GM21619 (cell line): ENCODE data around the gene ELOVL1.
"Not testable (repeated sequence)": the region's sequence is repeated elsewhere in the genome, so short reads cannot be mapped to it uniquely, and the experiment has no call there.

Experiments
- ATAC-seq: cut with Tn5 transposase; IDR thresholded peaks from one replicate; pipeline ENCODE4 v1.9.1; 2021; ENCODE audit not compliant: unreplicated experiment

ELOVL1 gene

GRCh38 chr1:43367904-43368645 is at the start of gene ELOVL1:
Gene ELOVL1 (minus strand): TSS chr1:43368011. CDS start chr1:43365609, 2,402 bp downstream.
- peak; percentile 70 for ATAC-seq

DNA sequence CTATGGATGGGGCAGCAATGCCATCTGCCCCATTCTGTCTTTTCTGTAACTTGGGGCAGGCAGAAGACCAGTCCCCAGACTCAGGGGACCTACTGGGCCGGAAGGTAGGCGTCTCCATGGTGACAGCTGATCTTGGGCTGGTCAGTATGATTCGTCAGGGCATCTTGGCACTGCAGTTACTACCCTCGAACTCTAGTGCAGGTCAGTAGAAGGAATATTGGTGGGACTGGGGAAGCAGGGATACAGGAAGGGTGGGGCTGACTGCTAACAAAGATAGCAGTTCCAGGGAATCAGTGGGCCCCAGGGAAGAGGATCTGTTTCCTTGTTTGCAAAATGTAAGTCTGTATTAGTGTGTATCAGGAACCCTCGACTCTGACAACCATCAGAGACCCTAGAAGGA is 48.1 kb upstream of the ELOVL1 start:
- no peak for ATAC-seq

DNA sequence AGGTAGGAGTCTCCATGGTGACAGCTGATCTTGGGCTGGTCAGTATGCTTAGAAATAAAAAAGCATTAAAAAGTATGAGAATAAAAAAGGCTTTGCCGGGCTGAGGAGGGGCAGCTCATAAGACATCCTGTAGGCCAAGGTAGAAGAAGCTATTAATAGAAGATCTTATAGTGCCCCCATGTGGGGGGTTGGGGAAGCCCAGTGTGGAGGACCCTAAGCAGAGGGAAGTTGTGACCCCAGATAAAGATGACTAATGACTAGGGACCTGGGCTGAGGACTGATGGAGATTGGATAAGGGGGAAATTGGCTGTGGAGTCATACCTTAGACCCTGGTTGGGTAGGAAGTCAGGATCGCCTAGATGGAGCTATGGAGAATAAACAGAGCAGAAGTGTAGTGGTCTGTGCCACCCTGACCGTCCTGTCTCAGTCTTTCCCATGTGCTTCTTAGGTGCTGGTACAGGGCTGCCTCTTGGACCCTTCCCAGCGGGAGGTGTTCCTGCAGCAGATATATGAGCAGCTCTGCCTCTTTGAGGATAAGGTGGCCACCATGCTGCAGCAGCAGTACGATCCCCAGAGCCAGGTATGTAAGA is 46.9 kb upstream of the ELOVL1 start:
- ATAC-seq: no peak

- not testable (repeated sequence) for ATAC-seq
These were observed 45.6 kb upstream of the ELOVL1 start for GRCh38 chr1:43413426-43413825.

GRCh38 chr1:43410571-43410970 is 42.8 kb upstream of the ELOVL1 start:
- no peak for ATAC-seq

GRCh38 chr1:43405876-43406234 is 38.0 kb upstream of the ELOVL1 start:
- ATAC-seq: no peak

- no peak for ATAC-seq
These were observed 37.5 kb upstream of the ELOVL1 start for GRCh38 chr1:43405219-43405875.

DNA sequence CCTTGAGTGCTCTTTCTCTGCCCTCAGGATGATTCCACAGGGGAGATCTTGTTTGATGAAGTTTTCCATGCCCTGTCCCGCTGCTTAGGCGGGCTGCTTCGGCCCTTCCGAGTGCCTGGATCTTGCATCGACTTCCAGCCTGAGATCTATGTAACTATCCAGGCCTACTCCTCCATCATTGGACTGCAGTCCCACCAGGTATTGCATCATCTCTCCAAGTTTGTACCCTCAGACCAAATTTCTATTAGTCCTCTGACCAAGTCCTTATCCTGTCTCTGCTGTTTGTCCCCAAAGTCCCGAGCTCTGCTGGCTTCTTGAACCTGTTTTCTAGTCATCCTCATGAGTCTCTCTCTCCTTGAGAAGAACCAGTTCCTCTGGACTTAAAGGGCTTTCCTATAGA is 36.5 kb upstream of the ELOVL1 start:
- no peak for ATAC-seq

DNA sequence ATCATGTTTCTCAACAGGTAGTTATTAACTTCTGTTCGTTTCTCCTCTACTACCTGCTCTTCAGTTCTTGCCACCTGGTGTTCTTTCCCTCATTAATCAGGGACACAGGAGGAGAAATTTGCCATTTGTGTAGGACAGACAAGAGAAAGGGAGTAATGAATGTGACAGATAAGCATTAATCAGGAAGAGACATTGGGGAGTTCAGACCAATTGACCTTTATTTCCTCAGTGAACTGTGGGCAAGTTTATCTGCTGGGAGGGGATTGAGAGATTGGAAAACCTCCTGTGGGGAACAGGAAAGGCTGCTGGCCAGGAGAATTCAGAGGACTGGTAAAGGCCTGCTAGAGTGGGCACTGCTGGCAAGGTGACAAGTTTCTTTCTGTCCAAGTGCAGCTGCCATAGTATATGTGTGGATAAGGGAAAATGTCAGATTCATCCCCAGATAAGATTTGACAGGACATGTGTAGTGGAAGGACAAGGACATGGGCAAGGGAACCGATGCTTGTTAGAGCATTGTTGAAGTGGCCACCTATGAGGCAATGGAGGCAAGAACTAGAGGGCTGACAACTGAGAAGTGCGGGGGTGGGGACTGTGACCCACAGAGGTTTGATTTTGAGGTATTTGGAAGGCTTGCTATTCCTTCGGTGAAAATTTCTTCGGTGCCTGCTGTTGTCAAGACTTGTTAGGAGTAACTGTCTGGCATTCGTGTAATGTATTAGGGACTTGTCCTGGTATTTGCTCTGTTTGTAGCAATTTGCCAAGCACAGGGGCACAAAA is 34.5 kb upstream of the ELOVL1 start:
- ATAC-seq: no peak

DNA sequence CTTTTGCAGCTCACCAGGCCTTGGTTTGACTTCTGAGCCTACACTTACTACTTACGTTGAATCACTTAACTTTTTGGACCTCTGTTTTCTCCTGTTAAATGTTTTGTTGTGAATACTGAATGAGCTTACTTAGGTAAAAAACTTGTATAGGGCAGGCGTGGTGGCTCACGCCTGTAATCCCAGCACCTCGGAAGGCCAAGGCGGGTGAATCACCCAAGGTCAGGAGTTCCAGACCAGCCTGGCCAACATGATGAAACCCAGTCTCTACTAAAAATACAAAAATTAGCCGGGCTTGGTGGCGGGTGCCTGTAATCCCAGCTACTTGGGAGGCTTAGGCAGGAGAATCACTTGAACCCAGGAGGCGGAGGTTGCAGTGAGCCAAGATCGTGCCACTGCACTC is 32.6 kb upstream of the ELOVL1 start:
- ATAC-seq: not testable (repeated sequence)

DNA sequence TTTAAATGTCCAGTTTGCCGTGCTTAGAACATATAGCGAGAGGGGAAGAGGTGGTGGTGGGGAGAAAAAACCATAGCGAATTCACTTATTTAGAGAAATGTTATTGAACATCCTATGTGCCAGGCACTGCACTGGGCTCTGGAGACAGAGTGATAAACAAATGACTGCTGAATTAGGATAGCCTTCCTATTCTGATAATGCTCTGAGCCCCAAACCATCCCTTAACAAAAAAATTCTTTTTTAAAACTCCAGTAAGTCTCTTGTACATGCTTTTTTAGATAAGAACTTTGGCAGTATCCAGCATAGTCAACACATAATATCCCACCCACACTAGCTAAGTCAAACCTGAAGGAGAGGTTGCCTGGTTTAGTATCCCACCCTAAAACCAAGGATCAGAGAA is 30.4 kb upstream of the ELOVL1 start:
- ATAC-seq: no peak

DNA sequence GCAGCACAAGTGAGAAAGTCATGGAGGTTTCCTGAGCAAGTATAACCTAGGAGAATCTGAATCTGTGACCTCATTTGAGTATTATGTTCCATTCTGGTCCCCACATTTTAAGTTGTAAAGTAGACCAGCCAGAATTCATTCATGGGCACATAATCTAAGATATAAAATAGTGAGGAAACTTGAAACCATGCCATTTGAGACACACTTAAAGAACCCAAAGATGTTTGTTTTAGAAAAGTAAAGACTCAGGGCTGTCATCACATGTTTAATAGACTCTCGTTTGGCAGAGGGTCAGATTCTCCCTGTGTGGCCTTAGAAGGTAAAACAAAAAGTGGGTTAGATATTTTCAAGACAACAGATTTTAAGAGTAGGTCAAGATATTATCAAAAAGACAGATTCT is 28.2 kb upstream of the ELOVL1 start:
- ATAC-seq: no peak

DNA sequence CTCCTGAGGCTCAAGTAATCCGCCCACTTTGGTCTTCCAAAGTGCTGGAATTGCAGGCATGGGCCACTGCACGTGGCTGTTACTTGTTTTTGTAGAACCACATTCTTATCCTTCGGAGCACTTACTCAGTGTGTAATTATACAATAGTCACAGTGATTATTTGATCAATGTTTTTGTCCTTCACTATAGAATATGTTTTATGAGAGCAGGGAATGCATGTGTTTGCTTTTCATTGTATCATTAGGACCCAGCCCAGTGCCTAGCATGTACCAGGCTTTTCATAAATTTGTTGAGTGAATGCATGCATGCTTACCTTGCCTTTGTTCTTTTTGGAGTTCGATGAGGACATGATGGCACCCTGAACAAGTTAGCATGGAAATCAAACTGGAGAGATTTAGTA is 27.7 kb upstream of the ELOVL1 start:
- ATAC-seq: no peak

DNA sequence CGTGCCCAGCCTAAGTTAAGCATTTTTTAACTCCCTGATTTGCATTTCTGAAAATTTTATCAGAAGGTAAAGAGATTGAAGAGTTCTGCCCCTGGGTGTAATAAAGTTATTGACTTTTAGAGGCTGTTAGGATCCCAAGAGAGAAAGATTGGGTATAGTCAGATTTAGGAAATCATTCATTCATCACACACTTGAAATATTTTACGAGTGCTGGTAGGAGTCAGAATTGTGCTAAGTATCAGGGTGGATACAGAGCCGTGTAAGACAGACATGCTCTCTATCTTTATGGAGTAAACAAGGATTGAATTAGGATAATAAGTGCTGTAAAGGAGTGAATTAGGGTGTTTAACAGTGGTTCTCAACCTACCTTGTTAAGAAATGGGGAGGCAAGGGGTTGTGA is 24.9 kb upstream of the ELOVL1 start:
- ATAC-seq: no peak

GRCh38 chr1:43389326-43390313 is 21.8 kb upstream of the ELOVL1 start, which contains the start of the genes MED8 and SZT2:
Gene MED8 (minus strand): TSS chr1:43389800. CDS start chr1:43389764, 36 bp downstream.
Gene SZT2 (plus strand): TSS chr1:43389899. CDS start chr1:43389969, 70 bp downstream.
- ATAC-seq: peak; percentile 83

DNA sequence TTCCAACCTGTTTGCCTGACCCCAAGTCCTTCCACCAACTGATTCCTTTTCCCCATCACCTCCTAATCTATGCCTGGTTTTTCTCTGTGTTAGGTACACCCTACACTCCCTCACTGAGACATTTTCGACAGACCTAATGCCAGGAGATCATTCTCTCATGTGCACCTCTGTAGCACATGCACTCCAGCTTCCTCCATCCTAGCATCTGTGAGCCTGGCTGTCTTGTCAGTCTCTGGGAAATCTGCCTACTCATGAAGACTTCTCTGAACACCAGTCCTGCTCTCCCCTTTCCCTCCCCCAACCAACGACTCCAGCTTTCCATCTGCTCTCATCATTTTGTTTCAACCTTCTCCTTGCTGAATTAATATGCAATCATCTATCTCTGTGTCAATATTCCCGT is 20.8 kb upstream of the ELOVL1 start:
- no peak for ATAC-seq

- ATAC-seq: no peak
These were observed 20.3 kb upstream of the ELOVL1 start for GRCh38 chr1:43387976-43388599.

- no peak for ATAC-seq
These were observed 18.9 kb upstream of the ELOVL1 start for GRCh38 chr1:43386676-43387075.

- no peak for ATAC-seq
These were observed 15.6 kb upstream of the ELOVL1 start for GRCh38 chr1:43383449-43383848.
